ENCODE data around the gene SIK3. TPM values are rescaled to one million over a fixed set of nuclear protein-coding genes. Genes with fewer than 3 reads are reported as not detected.

SIK3 gene
- total RNA-seq, 1 experiment from 2014 or later = 31.4 TPM

DNA sequence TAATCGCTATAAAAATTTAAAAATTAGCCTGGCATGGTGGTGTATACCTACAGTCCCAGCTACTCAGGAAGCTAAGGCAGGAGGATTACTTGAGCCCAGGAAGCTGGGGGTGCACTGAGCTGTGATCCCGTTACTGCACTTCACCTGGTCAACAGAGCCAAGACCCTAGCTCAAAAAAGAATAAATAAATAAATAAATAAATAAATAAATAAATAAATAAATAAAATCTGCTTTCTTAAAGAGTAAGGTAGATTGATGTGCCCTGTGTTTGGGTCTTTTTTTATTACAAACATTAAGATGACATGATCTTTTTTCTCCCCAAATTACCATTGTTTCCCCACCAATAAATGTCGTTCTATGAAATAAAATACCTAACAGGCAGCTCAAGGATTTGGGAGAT, 146.5 kb downstream of the SIK3 start:
- Mint-ChIP-seq H3K4me3 (no peak overlapping the region), H3K9me3 (no peaks in the 10 kb centered on the region), H3K27ac (no peak overlapping the region), H3K27me3 (ENCODE audit: low read depth) (no peaks in the 10 kb centered on the region), H3K36me3 (ENCODE audit: insufficient read depth in 1 of 3, low read depth in 3 of 3) (peaks cover 2 to 9% (median 8%) of the 10 kb centered on the region in 3 experiments; a peak in 5 of 7 replicates), H3K4me1 (peaks cover 11 to 13% of the 10 kb centered on the region in 2 experiments)
- Histone ChIP-seq H3K27ac (ENCODE audit: insufficient read length, low read depth, low read length) (no peak overlapping the region), H3K23me2 (ENCODE audit: insufficient read length, low read depth, low read length, poor library complexity, severe bottlenecking) (no peaks in the 10 kb centered on the region), H3K9ac (ENCODE audit: extremely low read depth, insufficient read length, low read length) (no peak overlapping the region), H3K79me1 (ENCODE audit: insufficient read depth, low read depth, low read length, poor library complexity, severe bottlenecking) (no peaks in the 10 kb centered on the region), H3K56ac (ENCODE audit: insufficient read length, low read depth, low read length) (no peak overlapping the region), H2BK120ac (ENCODE audit: low read depth, low read length, poor library complexity, severe bottlenecking) (no peak overlapping the region), H3T11ph (ENCODE audit: low read length) (no peak overlapping the region), H3K4ac (ENCODE audit: low read depth, low read length) (no peak overlapping the region), H4K8ac (replicated peaks; ENCODE audit: insufficient read length, low read depth, low read length) (no peak overlapping the region), H3K79me2 (ENCODE audit: insufficient read depth, low read length) (no peaks in the 10 kb centered on the region), H4K91ac (ENCODE audit: insufficient read length, low read depth, low read length) (no peak overlapping the region), H4K20me1 (ENCODE audit: control insufficient read depth, insufficient read depth, insufficient read length) (no peaks in the 10 kb centered on the region), H3K14ac (ENCODE audit: insufficient read depth, low read length) (no peak overlapping the region), H3K4me2 (ENCODE audit: insufficient read depth, insufficient read length, low read length) (no peak overlapping the region), H4K5ac (ENCODE audit: insufficient read length, low read depth, low read length) (no peak overlapping the region), H2AFZ (ENCODE audit: low read length) (no peak overlapping the region), H3K18ac (ENCODE audit: insufficient read length, low read depth, low read length) (no peak overlapping the region), H2BK20ac (ENCODE audit: low read depth, low read length, poor library complexity, severe bottlenecking) (no peak overlapping the region), H3K4me1 (ENCODE audit: insufficient read depth, low read length) (no peaks in the 10 kb centered on the region), H2BK15ac (ENCODE audit: low read depth, low read length) (no peak overlapping the region), H2AK5ac (ENCODE audit: insufficient read length, low read length) (no peak overlapping the region), H3K9me3 (ENCODE audit: control insufficient read depth, low read depth, low read length) (no peaks in the 10 kb centered on the region), H3K23ac (ENCODE audit: insufficient read length, low read depth, low read length) (no peak overlapping the region), H2BK12ac (ENCODE audit: insufficient read length, low read depth, low read length) (no peak overlapping the region), H2BK5ac (ENCODE audit: insufficient read length, low read length) (no peak overlapping the region), H3K27me3 (ENCODE audit: insufficient read depth, low read length) (no peaks in the 10 kb centered on the region)
- TF ChIP-seq, protein P1, sequence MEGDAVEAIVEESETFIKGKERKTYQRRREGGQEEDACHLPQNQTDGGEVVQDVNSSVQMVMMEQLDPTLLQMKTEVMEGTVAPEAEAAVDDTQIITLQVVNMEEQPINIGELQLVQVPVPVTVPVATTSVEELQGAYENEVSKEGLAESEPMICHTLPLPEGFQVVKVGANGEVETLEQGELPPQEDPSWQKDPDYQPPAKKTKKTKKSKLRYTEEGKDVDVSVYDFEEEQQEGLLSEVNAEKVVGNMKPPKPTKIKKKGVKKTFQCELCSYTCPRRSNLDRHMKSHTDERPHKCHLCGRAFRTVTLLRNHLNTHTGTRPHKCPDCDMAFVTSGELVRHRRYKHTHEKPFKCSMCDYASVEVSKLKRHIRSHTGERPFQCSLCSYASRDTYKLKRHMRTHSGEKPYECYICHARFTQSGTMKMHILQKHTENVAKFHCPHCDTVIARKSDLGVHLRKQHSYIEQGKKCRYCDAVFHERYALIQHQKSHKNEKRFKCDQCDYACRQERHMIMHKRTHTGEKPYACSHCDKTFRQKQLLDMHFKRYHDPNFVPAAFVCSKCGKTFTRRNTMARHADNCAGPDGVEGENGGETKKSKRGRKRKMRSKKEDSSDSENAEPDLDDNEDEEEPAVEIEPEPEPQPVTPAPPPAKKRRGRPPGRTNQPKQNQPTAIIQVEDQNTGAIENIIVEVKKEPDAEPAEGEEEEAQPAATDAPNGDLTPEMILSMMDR (conservative IDR thresholded peaks at IDR 0.05) = no peak
- WGBS (ENCODE audit: extremely low coverage, insufficient read length, low lambda C conversion rate) = no CpG with 5 or more reads among the region's 3 CpGs
- DNase-seq = no peak
